Type B pancreatic cell (in vitro differentiated cells): ENCODE data around the gene PRDM2. TPM values are rescaled to one million over a fixed set of nuclear protein-coding genes. Genes with fewer than 3 reads are reported as not detected.

Experiments
- DNase-seq: peaks from one replicate; pipeline ENCODE4 v3.0.0; 2021; ENCODE audit warnings: mixed read lengths; ENCODE audit not compliant: unreplicated experiment; ENCODE audit errors: extremely low spot score
- H3K27ac Mint-ChIP-seq: 2 replicates; pipeline ENCODE4 v1.8.0; 2021; ENCODE audit warnings: mild to moderate bottlenecking, mixed read lengths
- H3K27me3 Mint-ChIP-seq: 2 replicates; pipeline ENCODE4 v1.8.0; 2021; ENCODE audit warnings: mixed read lengths
- H3K36me3 Mint-ChIP-seq: 2 replicates; pipeline ENCODE4 v1.8.0; 2021; ENCODE audit warnings: mixed read lengths
- H3K4me1 Mint-ChIP-seq: one replicate; pipeline ENCODE4 v1.8.0; 2021; ENCODE audit warnings: mixed read lengths; ENCODE audit not compliant: unreplicated experiment
- H3K4me3 Mint-ChIP-seq: 2 replicates; pipeline ENCODE4 v1.8.0; 2021; ENCODE audit warnings: mild to moderate bottlenecking, mixed read lengths
- H3K9me3 Mint-ChIP-seq: 2 replicates; pipeline ENCODE4 v1.8.0; 2021; ENCODE audit warnings: mixed read lengths
- total RNA-seq: library from RNA; stranded (reverse); gene quantifications from 2 replicates; pipeline ENCODE4 v1.2.1, GENCODE V29; 2021; ENCODE audit warnings: low replicate concordance
- TF ChIP-seq, protein P1 (sequence below): fragments of 200-600 bp; sonication (generic); conservative IDR thresholded peaks from 2 replicates; pipeline ENCODE4 v1.5.0; 2021; ENCODE audit warnings: antibody characterized with exemption, mild to moderate bottlenecking

PRDM2 gene
- total RNA-seq, 1 donor from 2014 or later = 44.6 TPM

DNA sequence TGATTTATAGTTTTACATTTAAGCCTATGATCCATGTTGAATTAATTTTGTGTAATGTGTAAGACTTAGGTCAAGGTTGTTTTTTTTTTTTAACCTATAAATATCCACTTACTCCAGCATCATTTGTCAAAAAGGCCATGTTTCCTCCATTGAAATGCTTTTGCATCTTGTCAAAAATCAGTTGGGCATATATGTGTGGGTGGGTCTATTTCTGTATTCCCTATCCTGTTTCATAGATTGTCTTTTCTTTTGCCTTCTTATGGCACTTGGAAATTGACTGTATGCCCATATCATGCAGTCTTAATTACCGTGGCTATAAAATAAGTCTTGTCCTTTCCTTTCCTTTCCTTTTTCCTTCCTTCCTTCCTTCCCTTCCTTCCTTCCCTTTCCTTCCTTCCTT is 138.2 kb downstream of the PRDM2 start:
- H3K27ac Mint-ChIP-seq = no peak overlapping the region
- no peaks in the 10 kb centered on the region for H3K9me3 Mint-ChIP-seq
- H3K4me1 Mint-ChIP-seq = no peaks in the 10 kb centered on the region
- TF ChIP-seq, protein P1, sequence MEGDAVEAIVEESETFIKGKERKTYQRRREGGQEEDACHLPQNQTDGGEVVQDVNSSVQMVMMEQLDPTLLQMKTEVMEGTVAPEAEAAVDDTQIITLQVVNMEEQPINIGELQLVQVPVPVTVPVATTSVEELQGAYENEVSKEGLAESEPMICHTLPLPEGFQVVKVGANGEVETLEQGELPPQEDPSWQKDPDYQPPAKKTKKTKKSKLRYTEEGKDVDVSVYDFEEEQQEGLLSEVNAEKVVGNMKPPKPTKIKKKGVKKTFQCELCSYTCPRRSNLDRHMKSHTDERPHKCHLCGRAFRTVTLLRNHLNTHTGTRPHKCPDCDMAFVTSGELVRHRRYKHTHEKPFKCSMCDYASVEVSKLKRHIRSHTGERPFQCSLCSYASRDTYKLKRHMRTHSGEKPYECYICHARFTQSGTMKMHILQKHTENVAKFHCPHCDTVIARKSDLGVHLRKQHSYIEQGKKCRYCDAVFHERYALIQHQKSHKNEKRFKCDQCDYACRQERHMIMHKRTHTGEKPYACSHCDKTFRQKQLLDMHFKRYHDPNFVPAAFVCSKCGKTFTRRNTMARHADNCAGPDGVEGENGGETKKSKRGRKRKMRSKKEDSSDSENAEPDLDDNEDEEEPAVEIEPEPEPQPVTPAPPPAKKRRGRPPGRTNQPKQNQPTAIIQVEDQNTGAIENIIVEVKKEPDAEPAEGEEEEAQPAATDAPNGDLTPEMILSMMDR = no peak
- peaks cover 26% of the 10 kb centered on the region for H3K27me3 Mint-ChIP-seq
- no peak overlapping the region for H3K4me3 Mint-ChIP-seq
- no peaks in the 10 kb centered on the region for H3K36me3 Mint-ChIP-seq
- no peak for DNase-seq

- Mint-ChIP-seq H3K36me3 (no peaks in the 10 kb centered on the region), H3K4me3 (no peak overlapping the region), H3K4me1 (no peaks in the 10 kb centered on the region), H3K27me3 (peaks cover 32% of the 10 kb centered on the region), H3K27ac (no peak overlapping the region), H3K9me3 (no peaks in the 10 kb centered on the region)
- no peak for DNase-seq
- TF ChIP-seq, protein P1 = no peak
Observed at GRCh38 chr1:13842497-13842896, 142.5 kb downstream of the PRDM2 start.

DNA sequence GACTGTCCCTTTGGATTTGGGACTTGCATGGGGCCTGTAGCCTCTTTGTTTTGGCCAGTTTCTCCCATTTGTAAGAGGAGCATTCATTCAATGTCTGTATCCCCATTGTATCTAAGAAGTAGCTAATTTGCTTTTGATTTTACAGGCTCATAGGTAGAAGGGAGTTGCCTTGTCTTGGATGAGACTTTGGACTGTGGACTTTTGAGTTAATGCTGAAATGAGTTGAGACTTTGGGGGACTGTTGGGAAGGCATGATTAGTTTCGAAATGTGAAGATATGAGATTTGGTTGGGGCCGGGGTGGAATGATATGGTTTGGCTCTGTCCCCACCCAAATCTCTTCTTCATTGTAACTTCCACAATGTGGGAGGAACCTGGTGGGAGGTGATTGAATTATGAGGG is 151.7 kb downstream of the PRDM2 start:
- no peak for DNase-seq
- H3K27ac Mint-ChIP-seq = no peak overlapping the region
- no peaks in the 10 kb centered on the region for H3K36me3 Mint-ChIP-seq
- TF ChIP-seq, protein P1 = no peak
- H3K9me3 Mint-ChIP-seq = peaks cover 13% of the 10 kb centered on the region
- H3K4me1 Mint-ChIP-seq = no peaks in the 10 kb centered on the region
- no peak overlapping the region for H3K4me3 Mint-ChIP-seq
- H3K27me3 Mint-ChIP-seq = peaks cover 11% of the 10 kb centered on the region

DNA sequence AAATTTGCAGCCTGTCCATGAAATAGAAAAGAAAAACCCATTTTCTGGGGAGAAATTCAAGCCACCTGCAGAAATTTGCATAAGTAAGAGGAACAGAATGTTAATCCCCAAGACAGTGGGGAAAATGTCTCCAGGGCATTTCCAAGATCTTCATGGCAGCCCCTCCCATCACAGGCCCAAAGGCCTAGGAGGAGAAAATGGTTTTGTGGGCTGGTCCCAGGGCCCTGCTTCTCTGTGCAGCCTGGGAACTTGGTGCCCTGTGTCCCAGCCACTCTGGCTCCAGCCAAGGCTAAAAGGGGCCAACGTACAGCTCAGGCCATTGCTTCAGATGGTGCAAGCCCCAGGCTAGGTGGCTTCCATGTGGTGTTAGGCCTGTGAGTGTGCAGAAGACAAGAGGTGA is 155.6 kb downstream of the PRDM2 start:
- TF ChIP-seq, protein P1 = no peak
- Mint-ChIP-seq H3K9me3 (peaks cover 18% of the 10 kb centered on the region), H3K4me1 (no peaks in the 10 kb centered on the region), H3K36me3 (no peaks in the 10 kb centered on the region), H3K27ac (no peak overlapping the region), H3K27me3 (peaks cover 18% of the 10 kb centered on the region), H3K4me3 (no peak overlapping the region)
- DNase-seq = no peak

- no peaks in the 10 kb centered on the region for H3K4me1 Mint-ChIP-seq
- peaks cover 14% of the 10 kb centered on the region for H3K9me3 Mint-ChIP-seq
- TF ChIP-seq, protein P1 = no peak
- no peaks in the 10 kb centered on the region for H3K36me3 Mint-ChIP-seq
- no peak overlapping the region for H3K4me3 Mint-ChIP-seq
- no peak for DNase-seq
- no peak overlapping the region for H3K27ac Mint-ChIP-seq
- peaks cover 12% of the 10 kb centered on the region for H3K27me3 Mint-ChIP-seq
Observed at GRCh38 chr1:13860031-13860430, 160.0 kb downstream of the PRDM2 start.

DNA sequence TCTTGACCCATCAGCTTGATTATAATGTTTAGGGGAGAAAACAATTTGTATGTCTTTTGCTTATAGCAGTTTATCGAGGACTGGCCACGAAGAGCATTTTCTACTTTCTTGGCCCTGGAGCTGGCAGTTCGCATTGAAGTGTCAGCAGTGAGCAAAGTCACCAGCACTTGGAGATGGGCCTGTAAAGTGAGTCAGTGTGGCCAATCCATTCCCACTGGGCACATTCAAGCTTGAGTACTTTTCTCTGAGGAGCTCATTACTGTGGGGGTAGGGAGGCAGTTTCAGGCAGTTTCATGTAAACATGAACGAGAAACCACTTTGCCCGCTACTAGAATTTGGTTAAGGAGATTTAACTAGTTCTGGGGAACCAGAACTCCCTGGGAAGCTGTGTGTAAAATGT is 164.8 kb downstream of the PRDM2 start:
- Mint-ChIP-seq H3K4me1 (no peaks in the 10 kb centered on the region), H3K27me3 (peaks cover 21% of the 10 kb centered on the region), H3K36me3 (no peaks in the 10 kb centered on the region), H3K9me3 (peaks cover 5% of the 10 kb centered on the region), H3K27ac (no peak overlapping the region), H3K4me3 (no peak overlapping the region)
- no peak for DNase-seq
- TF ChIP-seq, protein P1 = no peak
